ENCODE data around the gene ACSS2. TPM values are rescaled to one million over a fixed set of nuclear protein-coding genes. Genes with fewer than 3 reads are reported as not detected.

The ACSS2 gene
- total RNA-seq, 2 donors from 2014 or later = 37.4 to 44.2 TPM

GRCh38 chr20:34931771-34932170 lies 55.4 kb downstream of the ACSS2 start:
- H3K27ac ChIP-seq = no peak overlapping the region
- no peak for DNase-seq (ENCODE audit: low spot score)
- 96% methylated on average over 7 of the region's 7 CpGs for WGBS

GRCh38 chr20:34938466-34939163 lies 62.2 kb downstream of the ACSS2 start:
- TF ChIP-seq POLR2AphosphoS5 (IDR thresholded peaks at IDR 0.05) (peak; percentile 16), POLR2A (IDR thresholded peaks at IDR 0.05) (no peak)
- intact Hi-C loops (cut with DNase I) = no loop called here
- Histone ChIP-seq H3K4me1 (replicated peaks) (no peaks in the 10 kb centered on the region), H3K4me3 (no peak overlapping the region), H3K27ac (no peak overlapping the region), H3K9me3 (no peaks in the 10 kb centered on the region), H3K27me3 (replicated peaks; ENCODE audit: insufficient read depth) (no peaks in the 10 kb centered on the region), H3K36me3 (peaks cover 0 to 3% of the 10 kb centered on the region in 2 donors)
- WGBS = 71% methylated on average over 14 of the region's 14 CpGs
- DNase-seq (ENCODE audit: low spot score) = peak; percentile 41

More at GRCh38 chr20:34931771-34932170, 55.4 kb downstream of the ACSS2 start:
- intact Hi-C loops (cut with DNase I) = no loop called here
- no peaks in the 10 kb centered on the region for H3K27me3 ChIP-seq (replicated peaks; ENCODE audit: insufficient read depth)
- TF ChIP-seq POLR2A (IDR thresholded peaks at IDR 0.05) (no peak), CTCF (IDR thresholded peaks at IDR 0.05) (no peak), POLR2AphosphoS5 (IDR thresholded peaks at IDR 0.05) (no peak)
- H3K36me3 ChIP-seq = peaks cover 3 to 5% of the 10 kb centered on the region in 2 donors
- H3K9me3 ChIP-seq = no peaks in the 10 kb centered on the region
- H3K4me3 ChIP-seq = no peak overlapping the region
- no peaks in the 10 kb centered on the region for H3K4me1 ChIP-seq (replicated peaks)

- WGBS = 84% methylated on average over 1 of the region's 1 CpG
- Histone ChIP-seq H3K4me1 (replicated peaks) (no peaks in the 10 kb centered on the region), H3K4me3 (no peak overlapping the region), H3K36me3 (peaks cover 0 to 3% of the 10 kb centered on the region in 2 donors), H3K27me3 (replicated peaks; ENCODE audit: insufficient read depth) (no peaks in the 10 kb centered on the region), H3K9me3 (no peaks in the 10 kb centered on the region), H3K27ac (no peak overlapping the region)
- TF ChIP-seq POLR2AphosphoS5 (IDR thresholded peaks at IDR 0.05) (no peak), CTCF (IDR thresholded peaks at IDR 0.05) (no peak), POLR2A (IDR thresholded peaks at IDR 0.05) (no peak)
- no peak for DNase-seq (ENCODE audit: low spot score)
- intact Hi-C loops (cut with DNase I) = no loop called here
Measured at GRCh38 chr20:34940081-34940481, 63.7 kb downstream of the ACSS2 start.

- Histone ChIP-seq H3K27ac (no peak overlapping the region), H3K9me3 (no peaks in the 10 kb centered on the region), H3K27me3 (replicated peaks; ENCODE audit: insufficient read depth) (no peaks in the 10 kb centered on the region), H3K36me3 (peaks cover 0 to 3% of the 10 kb centered on the region in 2 donors), H3K4me3 (no peak overlapping the region), H3K4me1 (replicated peaks) (peaks cover 8% of the 10 kb centered on the region)
- TF ChIP-seq POLR2A (IDR thresholded peaks at IDR 0.05) = no peak
- TF ChIP-seq POLR2AphosphoS5 (IDR thresholded peaks at IDR 0.05) = no peak
- TF ChIP-seq CTCF (IDR thresholded peaks at IDR 0.05) = no peak
- WGBS = 90% methylated on average over 4 of the region's 4 CpGs
- intact Hi-C loops (cut with DNase I) = no loop called here
- DNase-seq (ENCODE audit: low spot score) = no peak
Measured at GRCh38 chr20:34941226-34941625, 64.8 kb downstream of the ACSS2 start.

- TF ChIP-seq CTCF (IDR thresholded peaks at IDR 0.05) (no peak), POLR2A (IDR thresholded peaks at IDR 0.05) (no peak), POLR2AphosphoS5 (IDR thresholded peaks at IDR 0.05) (no peak)
- DNase-seq (ENCODE audit: low spot score) = no peak
- H3K27ac ChIP-seq = no peak overlapping the region
- H3K27me3 ChIP-seq (replicated peaks; ENCODE audit: insufficient read depth) = no peaks in the 10 kb centered on the region
- peaks cover 8% of the 10 kb centered on the region for H3K4me1 ChIP-seq (replicated peaks)
- H3K9me3 ChIP-seq = no peaks in the 10 kb centered on the region
- intact Hi-C loops (cut with DNase I) = no loop called here
- 97% methylated on average over 8 of the region's 9 CpGs for WGBS
- peaks cover 0 to 3% of the 10 kb centered on the region in 2 donors for H3K36me3 ChIP-seq
- H3K4me3 ChIP-seq = no peak overlapping the region
Measured at GRCh38 chr20:34942301-34942700, 65.9 kb downstream of the ACSS2 start.
